Caco-2 (cell line): ENCODE results near the gene CIB2. TPM values are rescaled to one million over a fixed set of nuclear protein-coding genes. Genes with fewer than 3 reads are reported as not detected.

ENCODE experiments used
- BruUV-seq: library from RNA; stranded (reverse); fragments of 400-500 nt; replicated peaks from 2 replicates; lab custom pipeline; 2021; lab: Mats Ljungman, UMichigan
- CTCF ChIA-PET: fragments of 300-600 bp; sonication (Branson Sonifier 250); formaldehyde crosslinking; loops from one replicate; lab custom pipeline; 2022; ENCODE audit warnings: antibody characterized with exemption; lab: Charles Lee
- POLR2A ChIA-PET: fragments of 300-600 bp; sonication (Branson Sonifier 250); formaldehyde crosslinking; loops from one replicate; lab custom pipeline; 2022; ENCODE audit warnings: antibody characterized with exemption; lab: Charles Lee
- DNase-seq, 2 experiments: peaks; one replicate each; pipeline versions ENCODE4 v3.0.0 to v3.0.0-alpha.2; 2020 to 2022
- H3K27me3 ChIP-seq: replicated peaks from 2 replicates; pipeline ENCODE4 v1.6.0; 2011; ENCODE audit warnings: low read length; ENCODE audit not compliant: control insufficient read depth, insufficient read depth
- H3K36me3 ChIP-seq: 2 replicates; pipeline ENCODE4 v1.5.1; 2011; ENCODE audit warnings: low read length; ENCODE audit not compliant: control insufficient read depth, insufficient read depth
- H3K4me1 ChIP-seq: fragments of 250-450 bp; sonication (Bioruptor Pico); 2 replicates; pipeline ENCODE4 v1.5.1; 2020; ENCODE audit warnings: mild to moderate bottlenecking
- H3K4me3 ChIP-seq: 2 replicates; pipeline ENCODE4 v1.5.1; 2011; ENCODE audit warnings: low read depth, mild to moderate bottlenecking, control low read depth, low read length
- H3K9me3 ChIP-seq: fragments of 250-450 bp; sonication (Bioruptor Pico); 2 replicates; pipeline ENCODE4 v1.5.1; 2020; ENCODE audit warnings: mild to moderate bottlenecking, moderate library complexity
- H3K27ac Mint-ChIP-seq: one replicate; pipeline ENCODE4 v1.8.0; 2022; ENCODE audit warnings: mixed read lengths; ENCODE audit not compliant: unreplicated experiment
- H3K27me3 Mint-ChIP-seq: one replicate; pipeline ENCODE4 v1.8.0; 2022; ENCODE audit warnings: mixed read lengths; ENCODE audit not compliant: insufficient read depth, unreplicated experiment
- H3K36me3 Mint-ChIP-seq: one replicate; pipeline ENCODE4 v1.8.0; 2022; ENCODE audit warnings: mild to moderate bottlenecking, mixed read lengths; ENCODE audit not compliant: insufficient read depth, unreplicated experiment
- H3K4me1 Mint-ChIP-seq: one replicate; pipeline ENCODE4 v1.8.0; 2022; ENCODE audit warnings: low read depth, mixed read lengths; ENCODE audit not compliant: unreplicated experiment
- H3K4me3 Mint-ChIP-seq: one replicate; pipeline ENCODE4 v1.8.0; 2022; ENCODE audit warnings: mild to moderate bottlenecking, moderate library complexity, mixed read lengths; ENCODE audit not compliant: unreplicated experiment
- H3K9me3 Mint-ChIP-seq: one replicate; pipeline ENCODE4 v1.8.0; 2022; ENCODE audit warnings: mixed read lengths; ENCODE audit not compliant: unreplicated experiment
- CTCF ChIP-seq, 2 experiments: fragments of 200-600 bp in 1 of 2; IDR thresholded peaks; 1 replicate in 1 of 2; 2 replicates in 1 of 2; pipeline versions ENCODE4 v1.5.1 to v1.8.0; 2011 to 2022; ENCODE audit warnings: antibody characterized with exemption in 1 of 2, control low read depth in 1 of 2, inconsistent platforms in 1 of 2, low read depth in 1 of 2, low read length in 1 of 2, mild to moderate bottlenecking in 1 of 2, moderate library complexity in 1 of 2; ENCODE audit not compliant: insufficient read depth in 1 of 2, severe bottlenecking in 1 of 2, unreplicated experiment in 1 of 2
- intact Hi-C: fragments of 100-400 bp; cut with micrococcal nuclease; formaldehyde crosslinking; loops from one replicate; pipeline ENCODE4 v1.10.0; 2022; ENCODE audit not compliant: unreplicated experiment
- total RNA-seq: library from RNA; stranded (reverse); gene quantifications from 2 replicates; pipeline ENCODE4 v1.2.3, GENCODE V29; 2022

Gene CIB2
- total RNA-seq, 1 experiment from 2014 or later = 0.75 TPM

- POLR2A ChIA-PET = no interaction called here
- TF ChIP-seq CTCF (IDR thresholded peaks at IDR 0.05; ENCODE audit: insufficient read depth in 1 of 2, low read depth in 1 of 2, low read length in 1 of 2, severe bottlenecking in 1 of 2, unreplicated experiment in 1 of 2) = no peak
- Histone ChIP-seq H3K4me1 (no peaks in the 10 kb centered on the region), H3K27me3 (no peaks in the 10 kb centered on the region), H3K36me3 (no peaks in the 10 kb centered on the region), H3K9me3 (no peaks in the 10 kb centered on the region), H3K4me3 (no peak overlapping the region)
- Mint-ChIP-seq H3K36me3 (peaks cover 23% of the 10 kb centered on the region), H3K4me1 (no peaks in the 10 kb centered on the region), H3K27me3 (no peaks in the 10 kb centered on the region), H3K27ac (no peak overlapping the region), H3K4me3 (no peak overlapping the region), H3K9me3 (no peaks in the 10 kb centered on the region)
- CTCF ChIA-PET = no interaction called here
- intact Hi-C loops = no loop called here
- no TSS peak for BruUV-seq
- DNase-seq = no peak
Measured at GRCh38 chr15:78157203-78157602, 26.0 kb upstream of the CIB2 start.

GRCh38 chr15:78156653-78157052 lies 25.4 kb upstream of the CIB2 start:
- Mint-ChIP-seq H3K4me1 (no peaks in the 10 kb centered on the region), H3K9me3 (no peaks in the 10 kb centered on the region), H3K27me3 (no peaks in the 10 kb centered on the region), H3K27ac (no peak overlapping the region), H3K4me3 (no peak overlapping the region), H3K36me3 (peaks cover 18% of the 10 kb centered on the region)
- H3K27me3 ChIP-seq = no peaks in the 10 kb centered on the region
- DNase-seq = no peak
- H3K36me3 ChIP-seq = no peaks in the 10 kb centered on the region
- no peak for TF ChIP-seq CTCF (IDR thresholded peaks at IDR 0.05; ENCODE audit: insufficient read depth in 1 of 2, low read depth in 1 of 2, low read length in 1 of 2, severe bottlenecking in 1 of 2, unreplicated experiment in 1 of 2)
- H3K4me3 ChIP-seq = no peak overlapping the region
- no peaks in the 10 kb centered on the region for H3K4me1 ChIP-seq
- BruUV-seq = no TSS peak
- CTCF ChIA-PET = no interaction called here
- intact Hi-C loops = no loop called here
- POLR2A ChIA-PET = no interaction called here
- no peaks in the 10 kb centered on the region for H3K9me3 ChIP-seq

- Mint-ChIP-seq H3K4me3 (no peak overlapping the region), H3K27ac (no peak overlapping the region), H3K4me1 (no peaks in the 10 kb centered on the region), H3K27me3 (no peaks in the 10 kb centered on the region), H3K36me3 (peaks cover 16% of the 10 kb centered on the region), H3K9me3 (no peaks in the 10 kb centered on the region)
- POLR2A ChIA-PET = no interaction called here
- H3K4me3 ChIP-seq = no peak overlapping the region
- no peak for TF ChIP-seq CTCF (IDR thresholded peaks at IDR 0.05; ENCODE audit: insufficient read depth in 1 of 2, low read depth in 1 of 2, low read length in 1 of 2, severe bottlenecking in 1 of 2, unreplicated experiment in 1 of 2)
- no peak for DNase-seq
- no TSS peak for BruUV-seq
- CTCF ChIA-PET = no interaction called here
- intact Hi-C loops = no loop called here
- H3K9me3 ChIP-seq = no peaks in the 10 kb centered on the region
- no peaks in the 10 kb centered on the region for H3K4me1 ChIP-seq
- no peaks in the 10 kb centered on the region for H3K27me3 ChIP-seq
- H3K36me3 ChIP-seq = no peaks in the 10 kb centered on the region
Measured at GRCh38 chr15:78155355-78155939, 24.2 kb upstream of the CIB2 start.
